ENCODE results near the gene SYT14. TPM values are rescaled to one million over a fixed set of nuclear protein-coding genes. Genes with fewer than 3 reads are reported as not detected.
"Not testable (repeated sequence)": the region's sequence is repeated elsewhere in the genome, so short reads cannot be mapped to it uniquely, and the experiment has no call there.

The SYT14 gene
- total RNA-seq, 1 donor, result under 0.01 TPM

DNA sequence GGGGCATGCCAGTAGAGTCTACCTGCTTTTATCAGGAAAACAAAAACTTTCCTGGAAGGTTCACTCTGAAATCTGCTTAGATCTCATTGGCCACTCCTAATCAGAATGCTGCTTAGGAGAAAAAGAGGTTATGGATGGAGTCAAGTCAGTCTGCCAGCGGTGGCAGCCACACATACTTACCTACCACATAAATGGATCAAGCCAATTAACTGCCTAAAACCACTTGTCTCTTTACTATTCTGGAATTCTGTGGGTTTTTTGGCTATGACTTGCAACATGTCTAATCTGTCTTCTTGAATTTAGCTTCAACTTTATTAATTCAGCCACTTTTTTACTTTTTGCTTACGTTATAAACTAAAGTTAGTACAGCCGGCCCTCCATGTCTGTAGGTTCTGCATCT lies 154.3 kb downstream of the SYT14 start:
- H3K9me3 ChIP-seq (ENCODE audit: low read depth, low read length), result no peaks in the 10 kb centered on the region
- no peaks in the 10 kb centered on the region for H3K4me1 ChIP-seq (ENCODE audit: insufficient read depth, low read length)
- no peak overlapping the region for H3K4me3 ChIP-seq (ENCODE audit: low read length)
- peaks cover 2% of the 10 kb centered on the region for H3K27me3 ChIP-seq (ENCODE audit: insufficient read depth, low read length)

DNA sequence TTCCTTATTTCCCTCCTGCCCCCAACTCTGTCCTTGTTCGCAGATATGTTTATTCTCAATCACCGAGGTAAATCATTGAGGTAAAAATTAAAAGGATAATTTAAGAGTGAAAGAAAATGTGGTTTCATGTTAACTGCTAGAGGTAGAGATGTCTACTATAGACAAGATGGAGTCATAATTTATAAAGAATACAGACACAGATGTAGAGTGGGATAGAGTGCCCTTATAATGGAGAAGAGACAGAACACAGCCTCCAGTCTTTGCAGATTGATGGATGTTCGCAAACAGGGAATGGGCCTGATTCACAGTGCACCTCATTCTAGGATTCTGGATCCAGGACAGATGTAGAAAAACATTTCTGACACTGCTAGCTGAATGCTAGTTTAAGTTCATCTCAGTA lies 155.4 kb downstream of the SYT14 start:
- no peaks in the 10 kb centered on the region for H3K4me1 ChIP-seq (ENCODE audit: insufficient read depth, low read length)
- no peaks in the 10 kb centered on the region for H3K9me3 ChIP-seq (ENCODE audit: low read depth, low read length)
- H3K4me3 ChIP-seq (ENCODE audit: low read length), result no peak overlapping the region

DNA sequence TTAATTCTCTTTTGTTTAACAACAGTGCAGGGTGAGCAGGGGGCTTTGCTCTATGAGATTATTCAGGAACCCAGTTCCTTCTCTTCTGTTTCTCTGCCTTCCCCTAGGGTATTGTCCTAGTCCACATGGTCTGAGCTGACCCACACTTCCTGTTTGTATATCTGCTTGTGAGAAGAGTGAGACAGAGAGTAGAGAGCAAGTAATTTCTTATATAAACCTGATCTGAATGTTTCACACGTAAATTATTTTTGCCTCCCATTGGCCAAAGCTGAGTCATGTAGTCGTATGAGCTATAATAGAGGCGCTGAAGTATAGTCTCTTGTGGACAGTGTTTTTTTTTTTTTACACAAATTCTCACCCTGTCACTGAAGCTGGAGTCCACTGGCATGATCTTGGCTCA lies 160.3 kb downstream of the SYT14 start:
- Histone ChIP-seq H3K4me1 (ENCODE audit: insufficient read depth, low read length) (no peaks in the 10 kb centered on the region), H3K9me3 (ENCODE audit: low read depth, low read length) (no peaks in the 10 kb centered on the region), H3K4me3 (ENCODE audit: low read length) (no peak overlapping the region), H3K27me3 (ENCODE audit: insufficient read depth, low read length) (no peaks in the 10 kb centered on the region)

More for the DNA sequence above, 155.4 kb downstream of the SYT14 start:
- peaks cover 2% of the 10 kb centered on the region for H3K27me3 ChIP-seq (ENCODE audit: insufficient read depth, low read length)

DNA sequence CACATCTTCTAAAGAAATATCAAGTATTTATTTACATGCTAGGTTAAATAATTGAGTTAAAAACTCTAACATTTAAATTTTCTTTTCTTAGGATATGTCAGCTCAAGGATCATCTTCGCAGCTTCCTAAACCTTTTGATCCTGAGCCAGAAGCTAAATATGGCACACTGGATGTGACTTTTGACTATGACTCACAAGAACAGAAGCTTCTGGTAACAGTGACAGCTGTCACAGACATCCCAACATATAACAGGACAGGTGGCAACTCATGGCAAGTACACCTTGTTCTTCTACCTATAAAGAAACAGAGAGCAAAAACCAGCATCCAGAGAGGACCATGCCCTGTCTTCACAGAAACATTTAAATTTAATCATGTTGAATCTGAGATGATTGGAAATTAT lies 161.9 kb downstream of the SYT14 start:
- no peaks in the 10 kb centered on the region for H3K9me3 ChIP-seq (ENCODE audit: low read depth, low read length)
- H3K4me1 ChIP-seq (ENCODE audit: insufficient read depth, low read length), result no peaks in the 10 kb centered on the region
- no peaks in the 10 kb centered on the region for H3K27me3 ChIP-seq (ENCODE audit: insufficient read depth, low read length)
- no peak overlapping the region for H3K4me3 ChIP-seq (ENCODE audit: low read length)

DNA sequence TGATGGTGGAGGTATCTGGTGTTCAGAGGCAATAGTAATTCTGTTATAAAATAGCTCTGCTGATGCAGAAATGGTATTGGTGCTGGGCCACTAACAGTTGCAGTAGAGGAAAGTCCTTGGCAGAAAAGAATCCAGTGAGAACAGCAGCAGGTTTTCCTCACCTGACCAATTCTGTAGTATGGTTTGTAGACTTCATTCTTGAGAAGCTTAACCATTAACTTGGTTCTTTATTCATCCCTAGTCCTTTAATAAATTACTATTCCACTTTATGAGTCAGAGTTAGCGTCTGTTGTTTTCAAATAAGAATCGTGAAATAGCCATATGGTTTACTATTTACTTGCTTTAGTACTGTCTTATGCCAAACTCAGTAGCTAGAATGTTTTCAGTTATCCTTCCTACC lies 166.1 kb downstream of the SYT14 start:
- Histone ChIP-seq H3K27me3 (ENCODE audit: insufficient read depth, low read length) (no peaks in the 10 kb centered on the region), H3K4me1 (ENCODE audit: insufficient read depth, low read length) (no peaks in the 10 kb centered on the region), H3K4me3 (ENCODE audit: low read length) (no peak overlapping the region), H3K9me3 (ENCODE audit: low read depth, low read length) (no peaks in the 10 kb centered on the region)

DNA sequence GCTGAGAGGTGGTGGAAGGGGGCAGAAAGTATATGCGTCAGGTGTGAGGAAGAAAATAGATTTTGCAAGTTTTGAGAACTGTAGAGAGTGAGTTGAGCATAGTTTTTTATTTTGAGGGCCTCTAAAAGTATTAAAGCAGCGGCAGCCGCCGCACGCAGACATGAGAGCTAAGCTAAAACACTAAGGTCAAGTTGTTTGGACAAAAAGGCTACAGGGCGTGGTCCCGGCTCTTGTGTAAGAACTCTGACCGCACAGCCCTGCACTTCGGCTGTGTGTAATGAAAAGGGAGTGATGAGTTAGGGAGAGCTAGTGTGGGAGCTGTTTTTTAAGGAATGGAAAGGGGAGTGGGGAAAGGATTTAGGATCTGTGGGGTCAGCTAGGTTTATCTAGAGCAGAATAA lies 174.9 kb downstream of the SYT14 start:
- H3K9me3 ChIP-seq (ENCODE audit: low read depth, low read length); H3K4me3 ChIP-seq (ENCODE audit: low read length): not testable (repeated sequence)

DNA sequence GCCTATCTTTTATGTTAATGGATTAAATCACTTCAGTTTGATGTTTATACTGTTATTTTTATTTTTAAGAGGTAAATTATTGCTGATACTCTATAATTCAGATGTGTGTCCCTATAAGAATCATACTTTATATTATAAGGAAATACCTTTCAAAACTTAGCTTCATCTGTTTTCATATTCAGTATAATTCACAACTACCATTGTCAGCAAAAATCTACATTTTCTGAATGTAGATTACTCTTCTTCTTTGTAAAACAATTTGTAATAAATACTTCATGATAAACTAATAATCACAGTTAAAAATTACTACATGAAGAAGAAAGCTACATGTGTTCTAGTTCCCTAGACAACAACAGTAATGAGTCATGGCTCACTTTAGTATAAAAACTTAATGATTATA lies 179.2 kb downstream of the SYT14 start:
- Histone ChIP-seq H3K27me3 (ENCODE audit: insufficient read depth, low read length) (no peaks in the 10 kb centered on the region), H3K4me1 (ENCODE audit: insufficient read depth, low read length) (no peaks in the 10 kb centered on the region), H3K4me3 (ENCODE audit: low read length) (no peak overlapping the region), H3K9me3 (ENCODE audit: low read depth, low read length) (no peaks in the 10 kb centered on the region)

More for the DNA sequence above, 174.9 kb downstream of the SYT14 start:
- not testable (repeated sequence) for H3K4me1 ChIP-seq (ENCODE audit: insufficient read depth, low read length); H3K27me3 ChIP-seq (ENCODE audit: insufficient read depth, low read length)

DNA sequence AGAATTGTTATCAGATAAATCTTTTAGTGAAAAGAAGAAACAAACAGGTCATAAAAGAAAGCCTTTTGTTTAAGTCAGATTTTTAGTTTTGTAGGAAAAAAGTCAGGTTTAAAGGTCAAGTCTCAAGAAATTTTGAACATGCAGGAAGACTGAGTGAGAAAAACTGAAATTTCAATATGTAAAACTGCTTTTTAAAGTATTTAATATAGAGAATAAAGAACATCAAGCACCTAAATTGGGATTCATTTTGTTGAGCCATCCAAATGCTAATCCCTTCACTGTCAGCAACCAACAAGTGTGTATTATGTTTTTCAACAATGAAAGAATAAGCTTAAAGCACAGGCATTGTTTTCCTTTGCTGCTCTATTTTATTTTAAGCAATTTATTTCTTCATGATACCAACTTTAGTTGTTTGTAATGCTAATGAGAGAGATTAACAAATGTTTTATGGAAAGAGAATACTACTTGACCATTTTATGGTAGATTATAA lies 179.7 kb downstream of the SYT14 start:
- no peak overlapping the region for H3K4me3 ChIP-seq (ENCODE audit: low read length)
- no peaks in the 10 kb centered on the region for H3K4me1 ChIP-seq (ENCODE audit: insufficient read depth, low read length)
- H3K27me3 ChIP-seq (ENCODE audit: insufficient read depth, low read length), result no peaks in the 10 kb centered on the region
- H3K9me3 ChIP-seq (ENCODE audit: low read depth, low read length), result no peaks in the 10 kb centered on the region

DNA sequence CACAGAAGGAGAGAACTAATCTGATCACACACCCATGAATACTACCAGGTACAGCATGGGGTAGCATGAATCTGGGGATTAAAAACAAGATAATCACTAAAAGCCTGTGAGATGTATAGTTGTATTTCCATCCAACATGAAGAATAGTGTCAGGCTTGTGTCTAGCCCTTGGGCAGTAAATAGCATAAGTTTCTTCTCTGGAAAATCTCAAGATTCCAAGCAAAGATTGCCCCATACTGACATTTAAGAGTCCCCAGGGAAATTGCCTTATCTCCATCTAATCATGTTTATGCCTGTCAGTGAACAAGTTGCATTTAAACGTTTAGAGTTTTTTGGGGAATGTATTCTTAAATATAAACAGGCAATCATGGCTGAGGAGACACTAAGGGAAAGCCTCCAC lies 185.4 kb downstream of the SYT14 start:
- H3K4me1 ChIP-seq (ENCODE audit: insufficient read depth, low read length), result no peaks in the 10 kb centered on the region
- no peaks in the 10 kb centered on the region for H3K9me3 ChIP-seq (ENCODE audit: low read depth, low read length)
- no peaks in the 10 kb centered on the region for H3K27me3 ChIP-seq (ENCODE audit: insufficient read depth, low read length)
- no peak overlapping the region for H3K4me3 ChIP-seq (ENCODE audit: low read length)

DNA sequence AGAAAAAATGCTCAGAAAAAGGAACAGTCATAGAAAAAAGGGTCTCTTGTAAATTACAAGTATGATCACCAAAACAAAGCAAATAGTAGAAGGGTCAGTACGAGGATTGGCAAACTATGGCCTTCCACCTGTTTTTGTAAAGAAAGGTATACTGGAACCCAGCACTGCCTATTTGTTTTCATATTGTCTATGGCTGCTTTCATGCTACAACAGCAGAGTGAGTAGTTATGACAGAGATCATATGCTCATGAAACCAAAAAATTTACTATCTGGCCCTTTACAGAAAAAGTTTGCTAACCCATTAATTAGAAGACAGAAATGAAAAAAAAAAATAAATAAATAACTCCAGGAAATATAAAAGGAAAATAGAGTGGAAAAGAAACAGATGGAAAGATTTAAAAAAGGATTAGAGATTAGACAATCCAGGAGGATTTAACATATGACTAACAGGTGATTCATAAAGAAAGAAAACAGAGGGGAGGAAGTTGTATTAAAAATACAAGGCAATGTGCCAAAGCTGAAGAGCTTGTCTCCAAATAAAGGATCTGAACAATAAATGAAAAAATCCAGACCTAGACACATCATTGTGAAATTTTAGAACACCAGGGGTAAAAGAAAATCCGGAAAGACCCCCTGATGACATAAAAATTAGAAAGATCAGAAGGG lies 186.0 kb downstream of the SYT14 start:
- Histone ChIP-seq H3K4me3 (ENCODE audit: low read length) (no peak overlapping the region), H3K9me3 (ENCODE audit: low read depth, low read length) (no peaks in the 10 kb centered on the region), H3K27me3 (ENCODE audit: insufficient read depth, low read length) (no peaks in the 10 kb centered on the region), H3K4me1 (ENCODE audit: insufficient read depth, low read length) (no peaks in the 10 kb centered on the region)

DNA sequence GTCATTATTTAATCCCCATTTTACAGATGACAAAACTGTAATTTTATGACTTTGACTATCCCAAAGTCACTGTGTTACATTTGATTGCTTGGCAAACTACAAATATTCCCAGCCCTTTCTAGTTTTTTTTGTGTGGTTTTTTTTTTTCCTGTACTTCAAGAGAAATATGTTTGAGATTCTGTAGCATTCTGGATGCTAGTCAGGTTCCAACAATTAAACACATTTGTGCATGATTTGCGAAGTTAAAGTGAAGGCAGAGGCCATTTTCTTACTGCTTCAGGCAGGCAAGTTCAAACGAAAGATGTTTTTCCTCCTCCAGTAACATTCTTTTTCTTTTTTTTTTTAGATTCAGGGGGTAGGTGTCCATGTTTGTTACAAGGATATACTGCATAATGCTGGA lies 186.7 kb downstream of the SYT14 start:
- no peaks in the 10 kb centered on the region for H3K4me1 ChIP-seq (ENCODE audit: insufficient read depth, low read length)
- no peak overlapping the region for H3K4me3 ChIP-seq (ENCODE audit: low read length)
- no peaks in the 10 kb centered on the region for H3K27me3 ChIP-seq (ENCODE audit: insufficient read depth, low read length)

DNA sequence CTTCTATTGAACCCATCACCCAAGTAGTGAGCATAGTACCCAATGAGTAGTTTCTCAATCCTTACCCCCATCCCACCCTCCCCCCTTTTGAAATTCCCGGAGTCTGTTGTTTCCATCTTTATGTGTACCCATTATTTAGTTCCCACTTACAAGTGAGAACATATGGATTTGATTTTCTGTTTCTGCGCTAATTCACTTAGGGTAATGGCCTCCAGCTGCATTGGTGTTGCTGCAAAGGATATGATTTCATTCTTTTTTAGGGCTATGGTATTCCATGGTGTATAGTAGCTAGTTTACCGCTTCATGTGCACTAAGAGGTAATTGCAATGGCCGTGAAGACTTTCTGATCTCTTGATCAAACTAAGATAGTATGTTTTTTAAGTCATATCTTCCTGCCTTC lies 187.1 kb downstream of the SYT14 start:
- no peaks in the 10 kb centered on the region for H3K27me3 ChIP-seq (ENCODE audit: insufficient read depth, low read length)
- H3K4me1 ChIP-seq (ENCODE audit: insufficient read depth, low read length), result no peaks in the 10 kb centered on the region

More for the DNA sequence above, 186.7 kb downstream of the SYT14 start:
- H3K9me3 ChIP-seq (ENCODE audit: low read depth, low read length), result no peaks in the 10 kb centered on the region

DNA sequence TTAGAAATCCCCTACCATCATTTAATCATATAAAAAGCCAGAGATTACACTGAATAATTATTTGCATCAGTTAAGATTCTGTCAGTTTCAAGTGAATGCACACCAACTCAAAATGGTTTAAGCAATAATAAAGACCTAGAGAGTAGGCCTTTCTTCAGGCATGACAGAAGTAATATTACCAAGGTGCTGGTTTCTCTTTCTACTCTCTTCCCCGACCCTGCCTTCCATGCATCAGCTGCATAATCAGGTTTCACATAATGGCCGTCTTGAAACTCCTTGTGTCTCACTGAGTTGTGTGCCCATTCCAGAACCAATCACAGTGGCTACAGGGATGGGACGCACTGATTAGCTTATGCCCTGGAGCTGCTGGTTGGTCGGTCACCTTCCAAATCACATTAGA lies 191.1 kb downstream of the SYT14 start:
- H3K27me3 ChIP-seq (ENCODE audit: insufficient read depth, low read length), result no peaks in the 10 kb centered on the region
- H3K4me3 ChIP-seq (ENCODE audit: low read length), result no peak overlapping the region
- H3K4me1 ChIP-seq (ENCODE audit: insufficient read depth, low read length), result no peaks in the 10 kb centered on the region
- no peaks in the 10 kb centered on the region for H3K9me3 ChIP-seq (ENCODE audit: low read depth, low read length)

More for the DNA sequence above, 187.1 kb downstream of the SYT14 start:
- Histone ChIP-seq H3K9me3 (ENCODE audit: low read depth, low read length) (no peaks in the 10 kb centered on the region), H3K4me3 (ENCODE audit: low read length) (no peak overlapping the region)

DNA sequence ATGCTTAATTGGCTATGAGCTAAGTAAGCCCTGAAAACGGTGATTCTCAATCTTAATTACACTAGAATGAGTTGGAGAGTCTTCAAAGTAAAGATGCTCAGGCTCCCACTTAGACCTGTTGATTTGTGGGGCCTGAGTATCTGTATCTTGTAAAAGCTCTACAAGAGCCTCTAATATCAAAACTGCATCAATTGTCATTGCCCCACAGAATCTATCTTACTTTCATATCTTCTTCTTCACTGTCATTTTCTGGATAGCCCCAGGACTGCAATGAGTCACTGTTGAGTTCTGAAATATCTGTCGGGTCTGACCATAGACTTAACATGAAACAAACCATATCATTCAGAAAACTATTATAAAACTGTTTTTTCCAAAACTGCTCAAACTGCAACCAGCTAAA lies 191.7 kb downstream of the SYT14 start:
- Histone ChIP-seq H3K4me1 (ENCODE audit: insufficient read depth, low read length) (no peaks in the 10 kb centered on the region), H3K4me3 (ENCODE audit: low read length) (no peak overlapping the region), H3K27me3 (ENCODE audit: insufficient read depth, low read length) (no peaks in the 10 kb centered on the region), H3K9me3 (ENCODE audit: low read depth, low read length) (no peaks in the 10 kb centered on the region)

DNA sequence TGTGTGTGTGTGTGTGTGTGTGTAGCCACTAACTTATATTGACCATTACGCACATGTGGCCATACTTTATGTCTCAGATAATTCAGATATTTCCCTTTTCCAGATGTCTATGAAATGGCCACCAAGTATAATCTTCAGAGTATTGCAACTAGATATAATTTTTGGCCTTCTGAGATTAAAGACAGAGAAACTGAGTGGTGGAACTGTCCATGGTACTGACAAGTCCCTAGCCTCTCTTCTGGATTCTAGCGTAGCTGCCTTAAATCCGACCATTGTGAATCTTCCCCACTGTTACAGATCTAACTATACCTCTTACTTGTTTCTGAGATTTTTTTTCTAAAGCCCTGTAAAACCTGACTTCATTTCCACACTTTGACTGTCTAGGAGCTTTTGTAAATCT lies 194.6 kb downstream of the SYT14 start:
- no peaks in the 10 kb centered on the region for H3K9me3 ChIP-seq (ENCODE audit: low read depth, low read length)
- no peaks in the 10 kb centered on the region for H3K4me1 ChIP-seq (ENCODE audit: insufficient read depth, low read length)
- no peak overlapping the region for H3K4me3 ChIP-seq (ENCODE audit: low read length)
- H3K27me3 ChIP-seq (ENCODE audit: insufficient read depth, low read length), result no peaks in the 10 kb centered on the region

DNA sequence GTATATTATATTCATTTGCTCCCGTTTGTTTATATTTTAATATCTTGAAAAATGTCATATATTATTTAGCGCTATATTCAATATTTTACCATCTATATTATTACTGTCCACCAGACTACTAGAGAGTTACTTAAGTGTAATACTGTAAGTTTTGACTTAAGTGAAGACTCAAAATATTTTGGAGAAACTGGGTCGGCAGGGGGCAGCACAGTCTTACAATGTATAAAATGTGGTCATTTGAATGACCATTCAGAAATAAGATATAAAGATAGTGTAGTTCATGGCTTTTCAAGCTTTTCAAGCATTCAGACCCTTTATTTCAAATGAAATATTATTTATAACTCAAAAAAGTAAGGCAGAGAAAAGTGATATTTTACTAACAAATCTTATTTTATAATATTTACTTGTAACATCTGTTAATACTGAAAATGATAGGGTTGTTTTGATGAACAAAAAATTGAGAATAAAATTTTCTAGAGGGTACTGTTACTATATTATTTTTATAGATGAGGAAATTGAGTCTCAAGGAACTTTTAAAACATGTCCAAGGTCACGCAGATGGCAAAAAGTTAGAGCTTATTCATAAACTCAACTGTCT lies 205.5 kb downstream of the SYT14 start:
- no peak overlapping the region for H3K4me3 ChIP-seq (ENCODE audit: low read length)
- H3K4me1 ChIP-seq (ENCODE audit: insufficient read depth, low read length), result no peaks in the 10 kb centered on the region
- H3K9me3 ChIP-seq (ENCODE audit: low read depth, low read length), result no peaks in the 10 kb centered on the region
- H3K27me3 ChIP-seq (ENCODE audit: insufficient read depth, low read length), result peaks cover 7% of the 10 kb centered on the region
